ENCODE measurements around the gene ADD3. TPM values are rescaled to one million over a fixed set of nuclear protein-coding genes. Genes with fewer than 3 reads are reported as not detected.

ADD3 gene, protein sequence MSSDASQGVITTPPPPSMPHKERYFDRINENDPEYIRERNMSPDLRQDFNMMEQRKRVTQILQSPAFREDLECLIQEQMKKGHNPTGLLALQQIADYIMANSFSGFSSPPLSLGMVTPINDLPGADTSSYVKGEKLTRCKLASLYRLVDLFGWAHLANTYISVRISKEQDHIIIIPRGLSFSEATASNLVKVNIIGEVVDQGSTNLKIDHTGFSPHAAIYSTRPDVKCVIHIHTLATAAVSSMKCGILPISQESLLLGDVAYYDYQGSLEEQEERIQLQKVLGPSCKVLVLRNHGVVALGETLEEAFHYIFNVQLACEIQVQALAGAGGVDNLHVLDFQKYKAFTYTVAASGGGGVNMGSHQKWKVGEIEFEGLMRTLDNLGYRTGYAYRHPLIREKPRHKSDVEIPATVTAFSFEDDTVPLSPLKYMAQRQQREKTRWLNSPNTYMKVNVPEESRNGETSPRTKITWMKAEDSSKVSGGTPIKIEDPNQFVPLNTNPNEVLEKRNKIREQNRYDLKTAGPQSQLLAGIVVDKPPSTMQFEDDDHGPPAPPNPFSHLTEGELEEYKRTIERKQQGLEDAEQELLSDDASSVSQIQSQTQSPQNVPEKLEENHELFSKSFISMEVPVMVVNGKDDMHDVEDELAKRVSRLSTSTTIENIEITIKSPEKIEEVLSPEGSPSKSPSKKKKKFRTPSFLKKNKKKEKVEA
- 268 TPM in 2 replicates for total RNA-seq

GRCh38 chr10:110007701-110008517 lies at the start of gene ADD3:
ADD3 (plus strand) TSS chr10:110007984; CDS start chr10:110100654, 92,670 bp downstream.
- intact Hi-C loops (cut with micrococcal nuclease): loop anchor here (1.0 to 5.0 kb wide), 12 partner anchors 8 to 911 kb away; partner anchors contain the start of genes BBIP1 and SHOC2

GRCh38 chr10:109958059-109958458 lies 49.7 kb upstream of the ADD3 start:
- intact Hi-C loops (cut with micrococcal nuclease): no loop called here

GRCh38 chr10:109959259-109960145 lies 48.3 kb upstream of the ADD3 start:
- intact Hi-C loops (cut with micrococcal nuclease): no loop called here

DNA sequence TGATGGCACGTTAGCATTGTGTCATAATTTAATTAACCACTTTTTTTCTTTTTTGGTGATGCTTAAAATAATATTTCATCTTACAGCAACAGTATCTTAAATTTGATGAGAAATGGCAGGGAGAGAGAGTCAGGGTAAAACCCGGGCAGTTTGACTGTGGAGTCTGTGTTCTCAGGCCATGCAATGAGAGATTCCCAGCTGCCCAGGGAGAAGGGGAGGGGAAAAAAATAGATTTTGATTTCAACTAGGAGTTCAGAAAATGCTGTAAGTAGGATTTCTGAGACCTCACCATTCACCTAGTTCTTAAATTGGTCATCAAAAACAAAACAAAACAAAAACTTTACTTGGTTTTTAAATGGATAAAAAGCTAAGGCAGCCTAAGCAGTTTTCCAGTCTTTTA lies 47.1 kb upstream of the ADD3 start:
- intact Hi-C loops (cut with micrococcal nuclease): no loop called here

GRCh38 chr10:109961174-109962001 lies 46.4 kb upstream of the ADD3 start:
- intact Hi-C loops (cut with micrococcal nuclease): no loop called here

DNA sequence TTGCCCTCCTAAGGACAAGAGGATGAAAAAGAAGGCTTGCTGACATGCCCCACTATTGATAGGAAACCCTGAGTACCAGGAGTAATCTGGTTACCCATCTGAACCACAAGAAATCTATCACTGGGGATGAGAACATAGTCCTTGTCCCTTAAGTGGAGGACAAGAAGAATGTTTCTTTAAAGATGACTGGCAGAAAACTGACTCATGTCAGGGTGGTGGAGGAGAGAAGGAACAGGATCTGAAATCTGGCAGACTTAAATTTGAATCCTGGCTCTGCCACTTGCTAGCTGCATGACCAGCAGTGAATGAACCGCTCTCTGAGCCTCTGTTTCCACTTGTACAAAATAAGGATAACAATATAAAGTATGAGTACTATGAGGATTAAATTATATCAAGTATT lies 45.5 kb upstream of the ADD3 start:
- intact Hi-C loops (cut with micrococcal nuclease): no loop called here

DNA sequence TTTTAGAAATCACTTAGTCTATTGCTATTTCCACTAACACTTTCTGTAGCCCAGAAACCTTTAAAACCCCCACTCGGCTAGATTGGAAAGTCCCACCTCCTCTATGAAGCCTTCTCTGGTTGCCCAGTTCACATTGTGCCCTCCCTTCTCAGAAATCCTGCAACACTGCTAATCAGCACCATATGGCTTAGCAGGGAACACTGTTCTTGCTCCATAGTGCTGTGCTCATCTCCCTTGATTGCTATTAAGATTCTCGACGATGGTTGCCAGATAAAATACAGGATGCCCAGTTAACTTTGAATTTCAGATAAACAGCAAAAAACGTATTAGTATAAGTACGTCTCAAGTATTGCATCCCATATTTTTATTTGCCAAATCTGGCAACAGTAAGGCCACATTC lies 44.3 kb upstream of the ADD3 start:
- intact Hi-C loops (cut with micrococcal nuclease): no loop called here

DNA sequence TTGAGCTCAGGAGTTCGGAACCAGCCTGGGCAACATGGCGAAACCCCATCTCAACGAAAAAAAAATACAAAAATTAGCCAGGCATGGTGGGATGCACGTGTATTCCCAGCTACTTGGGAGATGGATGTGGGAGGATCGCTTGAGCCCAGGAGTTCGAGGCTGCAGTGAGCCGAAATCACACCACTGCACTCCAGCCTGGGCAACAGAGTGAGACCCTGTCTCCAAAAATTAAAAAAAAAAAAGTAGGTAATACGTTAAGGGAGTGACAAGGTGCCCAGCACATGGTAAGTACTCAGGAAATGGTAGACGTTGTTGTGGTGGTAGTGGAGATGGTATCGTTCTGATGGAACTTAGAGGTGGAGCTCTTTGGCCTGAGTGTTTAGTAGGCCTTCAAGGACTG lies 43.5 kb upstream of the ADD3 start:
- intact Hi-C loops (cut with micrococcal nuclease): no loop called here

DNA sequence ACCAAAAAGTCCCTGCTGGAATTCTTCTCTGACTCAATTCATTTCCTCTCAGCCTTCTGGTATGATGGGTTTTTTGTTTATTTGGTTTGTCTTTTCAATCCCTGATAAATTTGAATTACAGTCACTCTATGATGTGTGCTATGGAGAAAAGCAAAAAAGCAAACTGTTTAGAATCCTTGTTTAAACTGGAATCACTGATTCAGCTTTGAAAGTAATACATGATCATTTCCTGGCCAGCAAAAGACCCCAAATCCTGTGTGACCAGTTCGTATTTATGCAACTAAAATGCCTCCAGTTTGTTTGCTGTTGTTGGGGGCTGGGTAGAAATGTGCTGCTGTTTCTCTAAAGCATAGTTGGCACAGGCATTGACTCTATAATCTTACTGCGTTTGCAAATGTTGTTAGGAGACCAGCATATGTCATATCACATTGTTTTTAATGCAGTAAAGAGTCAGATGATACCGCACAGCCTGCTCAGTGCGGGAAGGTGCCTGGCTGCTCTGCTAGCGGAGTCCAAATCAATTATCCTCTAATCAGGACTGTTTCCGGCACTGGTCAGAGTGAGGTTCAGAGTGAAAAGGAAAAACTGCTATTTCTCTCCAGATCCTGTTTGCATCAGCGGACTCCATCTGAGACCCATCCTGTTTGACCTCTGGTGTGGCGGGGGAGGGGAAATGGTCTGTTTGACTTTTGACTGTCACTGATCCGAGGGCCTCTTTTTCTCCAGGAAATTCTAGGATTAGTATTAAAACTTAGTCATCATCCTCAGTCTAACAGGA lies 40.6 kb upstream of the ADD3 start:
- intact Hi-C loops (cut with micrococcal nuclease): no loop called here

DNA sequence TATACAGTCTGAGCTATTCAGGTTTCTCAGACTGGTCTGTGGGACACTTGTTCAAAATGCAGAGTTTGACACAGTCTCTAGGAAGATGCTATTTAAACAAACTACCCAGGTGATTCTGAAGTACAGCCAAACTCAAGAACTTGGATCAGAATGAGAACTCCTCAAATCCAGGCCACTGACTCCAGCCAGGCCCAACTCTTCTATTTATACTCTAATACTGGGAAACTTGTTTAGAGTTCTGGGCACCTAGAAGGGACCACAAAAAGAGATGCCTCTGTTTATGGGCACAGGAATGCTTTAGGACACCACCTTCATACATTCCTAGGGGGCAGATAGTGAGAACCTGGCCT lies 40.1 kb upstream of the ADD3 start:
- intact Hi-C loops (cut with micrococcal nuclease): no loop called here

DNA sequence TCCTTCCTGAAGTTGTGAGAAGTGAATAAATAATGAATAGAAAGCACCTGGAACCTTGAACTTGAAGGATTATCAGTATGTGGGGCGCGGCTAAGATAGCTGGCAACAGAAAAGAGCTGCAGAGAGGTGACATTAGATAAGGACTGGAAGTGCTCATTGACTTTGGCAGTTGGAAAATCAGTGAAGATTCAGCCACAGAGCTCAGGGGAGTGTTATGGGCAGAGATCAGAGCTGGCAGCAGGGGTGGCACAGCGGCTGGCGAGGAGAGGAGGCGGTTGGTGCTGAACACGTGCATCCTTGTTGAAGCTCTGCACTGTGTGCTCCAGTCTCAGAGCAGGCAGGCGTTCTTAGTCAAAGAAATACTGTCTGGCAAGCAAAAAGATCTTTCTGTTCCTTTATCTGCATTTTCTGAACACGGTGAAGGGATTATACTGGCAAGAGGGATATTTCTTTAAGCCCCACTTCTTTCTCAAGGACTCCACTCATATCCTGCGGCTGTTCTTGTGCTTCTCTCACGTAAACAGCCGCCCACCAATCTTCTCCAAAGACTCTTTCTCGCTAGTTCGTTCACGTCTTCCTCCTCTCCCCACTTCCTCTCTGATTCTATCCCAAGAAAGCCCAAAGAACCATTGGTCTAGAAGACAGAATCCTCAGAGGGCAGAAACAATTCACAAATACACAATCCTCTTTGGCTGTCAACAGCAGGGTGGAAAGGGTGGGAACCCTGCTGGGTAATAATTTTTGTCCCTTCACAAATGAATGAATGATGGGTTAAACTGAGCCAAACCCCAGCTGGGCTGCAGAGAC lies 38.6 kb upstream of the ADD3 start:
- intact Hi-C loops (cut with micrococcal nuclease): no loop called here

- intact Hi-C loops (cut with micrococcal nuclease): no loop called here
These were observed 37.9 kb upstream of the ADD3 start for GRCh38 chr10:109969760-109970346.

DNA sequence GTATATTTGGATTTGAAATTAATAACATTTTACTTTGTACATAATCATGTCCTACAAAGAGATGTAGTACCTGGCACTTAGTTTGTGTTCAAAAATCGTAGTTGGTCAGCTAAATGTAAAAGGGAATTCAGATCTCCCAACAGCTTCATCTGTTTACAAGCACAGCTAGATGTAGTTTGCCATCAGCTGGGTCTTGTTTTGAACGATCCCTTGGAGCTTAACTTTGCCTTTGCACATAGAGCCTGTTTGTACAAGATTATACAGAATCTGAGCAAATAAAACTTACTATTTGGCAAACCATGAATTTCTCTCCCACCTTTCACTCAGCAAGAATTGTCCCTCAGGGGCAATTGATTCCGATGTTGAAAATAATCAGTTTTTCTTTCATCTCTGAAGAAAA lies 36.1 kb upstream of the ADD3 start:
- intact Hi-C loops (cut with micrococcal nuclease): no loop called here

- intact Hi-C loops (cut with micrococcal nuclease): no loop called here
These were observed 35.3 kb upstream of the ADD3 start for GRCh38 chr10:109972372-109973001.

- intact Hi-C loops (cut with micrococcal nuclease): no loop called here
These were observed 34.4 kb upstream of the ADD3 start for GRCh38 chr10:109973326-109973829.

- intact Hi-C loops (cut with micrococcal nuclease): loop anchor here (5.0 kb wide), 1 partner anchor 42 kb away; no protein-coding TSS in a partner anchor
These were observed 33.1 kb upstream of the ADD3 start for GRCh38 chr10:109974504-109975191.
